ENCODE data around the gene HMX2.

HMX2 gene

DNA sequence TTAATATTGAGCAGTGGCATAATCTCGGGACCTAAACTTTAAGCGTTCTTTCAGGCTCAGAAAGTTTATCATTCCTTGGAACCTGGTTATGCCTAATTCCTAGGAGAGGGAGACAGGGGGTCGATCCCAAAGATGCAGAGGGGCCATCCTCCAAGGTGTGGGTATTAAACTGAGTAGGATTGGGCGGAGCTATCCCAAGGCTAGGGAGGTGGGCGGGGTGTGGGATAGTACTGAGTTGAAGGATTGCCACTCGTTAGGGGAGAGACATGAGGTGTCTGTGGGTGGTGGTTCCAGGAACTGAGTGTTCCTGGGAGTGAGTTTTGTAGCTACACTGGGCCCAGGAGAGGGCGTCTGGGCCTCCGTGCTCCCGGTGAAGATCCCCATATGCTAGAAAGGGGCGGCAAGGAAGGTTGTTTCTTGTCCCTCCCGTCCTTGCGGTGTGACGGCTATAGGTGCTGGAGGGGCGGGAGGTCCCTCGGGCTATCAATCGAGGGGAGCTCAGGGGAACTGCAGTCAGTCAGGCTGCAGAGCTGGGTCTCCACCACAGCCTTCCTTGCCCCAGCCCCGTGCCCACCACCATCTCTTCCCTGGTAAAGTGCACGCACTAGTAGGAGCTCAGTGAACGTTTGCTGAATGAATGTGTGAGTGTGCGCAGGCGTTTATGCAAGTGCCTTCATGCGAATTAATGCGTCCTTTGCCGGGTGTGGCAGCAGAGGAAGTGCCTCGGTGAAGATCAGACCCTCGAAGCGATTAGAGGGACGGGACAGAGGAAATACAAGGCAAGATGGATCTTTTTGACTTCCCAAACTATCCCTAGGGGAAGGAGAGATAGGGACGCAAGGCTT lies 3.0 kb upstream of the HMX2 start:
- no peak for TF ChIP-seq CTCF (IDR thresholded peaks at IDR 0.05)
- Histone ChIP-seq H3K4me3 (ENCODE audit: low read depth, low read length) (no peak overlapping the region), H3K36me3 (ENCODE audit: control insufficient read depth, insufficient read depth, low read length) (no peaks in the 10 kb centered on the region), H3K27me3 (ENCODE audit: control insufficient read depth, insufficient read depth, low read length) (peaks cover 9% of the 10 kb centered on the region), H3K9ac (no peak overlapping the region), H3K4me1 (no peaks in the 10 kb centered on the region), H3K9me3 (ENCODE audit: control insufficient read depth, low read length) (no peaks in the 10 kb centered on the region), H3K4me2 (ENCODE audit: low read length) (no peak overlapping the region), H2AFZ (no peak overlapping the region), H3K79me2 (no peaks in the 10 kb centered on the region), H3K27ac (no peak overlapping the region)

GRCh38 chr10:123145542-123146012 lies 2.4 kb upstream of the HMX2 start:
- Histone ChIP-seq H3K4me2 (ENCODE audit: low read length) (no peak overlapping the region), H3K79me2 (no peaks in the 10 kb centered on the region), H3K4me1 (no peaks in the 10 kb centered on the region), H3K9me3 (ENCODE audit: control insufficient read depth, low read length) (no peaks in the 10 kb centered on the region), H3K27me3 (ENCODE audit: control insufficient read depth, insufficient read depth, low read length) (peaks cover 13% of the 10 kb centered on the region), H3K36me3 (ENCODE audit: control insufficient read depth, insufficient read depth, low read length) (no peaks in the 10 kb centered on the region), H2AFZ (no peak overlapping the region), H3K4me3 (ENCODE audit: low read depth, low read length) (no peak overlapping the region), H3K9ac (no peak overlapping the region), H3K27ac (no peak overlapping the region)
- no peak for TF ChIP-seq CTCF (IDR thresholded peaks at IDR 0.05)

- Histone ChIP-seq H3K9me3 (ENCODE audit: control insufficient read depth, low read length) (no peaks in the 10 kb centered on the region), H3K4me2 (ENCODE audit: low read length) (no peak overlapping the region), H3K4me1 (no peaks in the 10 kb centered on the region), H3K4me3 (ENCODE audit: low read depth, low read length) (no peak overlapping the region), H3K79me2 (no peaks in the 10 kb centered on the region), H3K36me3 (ENCODE audit: control insufficient read depth, insufficient read depth, low read length) (no peaks in the 10 kb centered on the region), H3K9ac (no peak overlapping the region), H3K27ac (no peak overlapping the region), H2AFZ (no peak overlapping the region), H3K27me3 (ENCODE audit: control insufficient read depth, insufficient read depth, low read length) (peaks cover 13% of the 10 kb centered on the region)
- no peak for TF ChIP-seq CTCF (IDR thresholded peaks at IDR 0.05)
Observed at GRCh38 chr10:123146013-123146893, 1.7 kb upstream of the HMX2 start.

DNA sequence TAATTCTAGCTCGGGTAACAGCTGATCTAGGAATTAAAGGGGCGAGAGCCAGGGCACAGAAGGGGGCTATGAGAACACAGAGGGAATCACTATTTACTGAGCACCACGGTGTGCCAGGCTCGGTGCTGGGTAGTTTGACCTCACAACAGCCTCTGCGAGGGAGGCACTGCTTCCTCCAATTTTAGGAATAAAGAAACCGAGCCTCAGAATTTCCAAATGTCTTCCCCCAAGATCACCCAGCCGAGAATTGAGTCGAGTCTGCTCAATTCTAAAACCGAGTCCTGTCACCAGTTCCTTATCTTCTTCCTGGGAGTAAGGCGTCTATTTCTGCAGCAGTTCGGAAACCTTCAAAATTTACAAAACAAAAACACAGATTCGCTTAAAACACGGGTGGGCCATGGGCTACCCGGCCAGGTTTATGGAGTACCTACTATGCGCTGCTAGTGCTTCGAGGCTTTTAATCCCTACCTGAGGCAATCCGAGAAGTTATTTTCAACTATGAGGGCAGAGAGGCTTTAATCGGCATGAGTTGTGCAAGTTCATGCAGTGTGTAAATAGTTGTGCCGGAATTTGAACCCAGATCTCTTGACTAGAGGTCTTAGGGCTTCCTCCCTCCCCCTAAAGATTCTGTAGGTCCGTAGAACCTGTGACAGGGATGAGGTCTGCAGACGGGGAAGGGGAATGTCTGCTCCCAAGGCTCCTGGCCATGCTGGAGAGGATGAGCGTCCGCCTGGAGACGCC lies 872 bp upstream of the HMX2 start:
- Histone ChIP-seq H3K9ac (no peak overlapping the region), H3K79me2 (no peaks in the 10 kb centered on the region), H3K4me2 (ENCODE audit: low read length) (no peak overlapping the region), H3K9me3 (ENCODE audit: control insufficient read depth, low read length) (no peaks in the 10 kb centered on the region), H3K4me1 (no peaks in the 10 kb centered on the region), H3K27ac (no peak overlapping the region), H2AFZ (no peak overlapping the region), H3K4me3 (ENCODE audit: low read depth, low read length) (no peak overlapping the region), H3K36me3 (ENCODE audit: control insufficient read depth, insufficient read depth, low read length) (no peaks in the 10 kb centered on the region), H3K27me3 (ENCODE audit: control insufficient read depth, insufficient read depth, low read length) (peaks cover 15% of the 10 kb centered on the region)
- no peak for TF ChIP-seq CTCF (IDR thresholded peaks at IDR 0.05)

Data from parathyroid adenoma (tissue), 2 donors.